ENCODE measurements around the gene RNLS.

- TF ChIP-seq ZC3H10 (CRISPR knock-in tag; IDR thresholded peaks at IDR 0.05) (no peak), ZFP3 (CRISPR knock-in tag; IDR thresholded peaks at IDR 0.05) (no peak), ZNF70 (CRISPR knock-in tag; IDR thresholded peaks at IDR 0.05) (no peak), ZNF8 (CRISPR knock-in tag; IDR thresholded peaks at IDR 0.05) (peak; percentile 100), ISL1 (CRISPR knock-in tag; IDR thresholded peaks at IDR 0.05) (no peak), POU6F1 (CRISPR knock-in tag; IDR thresholded peaks at IDR 0.05; ENCODE audit: borderline replicate concordance, low read depth) (no peak), BACH2 (CRISPR knock-in tag; IDR thresholded peaks at IDR 0.05; ENCODE audit: borderline replicate concordance) (no peak), TCF4 (CRISPR knock-in tag; IDR thresholded peaks at IDR 0.05; ENCODE audit: borderline replicate concordance) (no peak), OSR1 (CRISPR knock-in tag; IDR thresholded peaks at IDR 0.05) (no peak)
These were observed 183.9 kb downstream of the RNLS start for GRCh38 chr10:88399240-88399639.

Measured in SK-N-SH treated with all-trans-retinoic acid at 6 μM for 48 hours (cell line).